ENCODE results near the gene PAPOLA. TPM values are rescaled to one million over a fixed set of nuclear protein-coding genes. Genes with fewer than 3 reads are reported as not detected.

Gene PAPOLA
- total and polyA plus RNA-seq, 8 donors: 60.9 to 317 (median 127) TPM

DNA sequence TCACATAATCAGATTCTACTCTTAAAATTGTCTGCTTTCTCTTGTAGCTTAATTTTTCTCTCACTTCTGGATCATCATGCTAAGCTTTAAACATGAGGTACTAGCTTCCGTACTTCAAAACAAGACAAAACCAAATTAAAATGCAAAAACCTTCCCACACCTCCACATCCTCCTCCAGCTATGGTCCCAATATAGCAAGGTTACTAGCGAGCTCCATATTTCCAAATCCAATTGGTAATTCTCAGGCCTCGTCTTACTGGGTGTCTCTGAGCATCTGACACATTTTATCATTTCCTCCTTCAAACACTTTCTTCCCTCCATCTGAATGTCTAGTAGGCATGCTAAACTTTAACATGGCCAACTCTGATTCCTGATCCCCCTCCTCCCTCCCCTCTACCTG is 7.9 kb upstream of the PAPOLA start:
- 92 to 98% (median 97%) methylated on average over 3 of the region's 3 CpGs for WGBS, 5 donors
- Histone ChIP-seq H3K9me3 (no peaks in the 10 kb centered on the region), H3K27me3 (no peaks in the 10 kb centered on the region), H3K27ac (no peak overlapping the region), H3K4me1 (no peaks in the 10 kb centered on the region), H3K4me3 (no peak overlapping the region), H3K36me3 (no peaks in the 10 kb centered on the region)
- TF ChIP-seq EP300 (IDR thresholded peaks at IDR 0.05): no peak
- no peak for TF ChIP-seq CTCF (IDR thresholded peaks at IDR 0.05)
- no peak for TF ChIP-seq POLR2AphosphoS5 (IDR thresholded peaks at IDR 0.05)
- TF ChIP-seq POLR2A (IDR thresholded peaks at IDR 0.05): no peak
- intact Hi-C loops (cut with DNase I; ENCODE audit: low total_unique reads): no loop called here
- no peak for DNase-seq

GRCh38 chr14:96497087-96497486 is 5.1 kb upstream of the PAPOLA start:
- Histone ChIP-seq H3K36me3 (no peaks in the 10 kb centered on the region), H3K4me1 (peaks cover 6 to 10% (median 8%) of the 10 kb centered on the region in 4 donors), H3K4me3 (no peak overlapping the region), H3K27ac (no peak overlapping the region), H3K27me3 (no peaks in the 10 kb centered on the region), H3K9me3 (no peaks in the 10 kb centered on the region)
- TF ChIP-seq EP300 (IDR thresholded peaks at IDR 0.05) (no peak), POLR2AphosphoS5 (IDR thresholded peaks at IDR 0.05) (no peak), POLR2A (IDR thresholded peaks at IDR 0.05) (no peak), CTCF (IDR thresholded peaks at IDR 0.05) (no peak)
- no peak for DNase-seq
- intact Hi-C loops (cut with DNase I; ENCODE audit: low total_unique reads): no loop called here
- WGBS, 5 donors: 62 to 72% (median 66%) methylated on average over 5 of the region's 5 CpGs

DNA sequence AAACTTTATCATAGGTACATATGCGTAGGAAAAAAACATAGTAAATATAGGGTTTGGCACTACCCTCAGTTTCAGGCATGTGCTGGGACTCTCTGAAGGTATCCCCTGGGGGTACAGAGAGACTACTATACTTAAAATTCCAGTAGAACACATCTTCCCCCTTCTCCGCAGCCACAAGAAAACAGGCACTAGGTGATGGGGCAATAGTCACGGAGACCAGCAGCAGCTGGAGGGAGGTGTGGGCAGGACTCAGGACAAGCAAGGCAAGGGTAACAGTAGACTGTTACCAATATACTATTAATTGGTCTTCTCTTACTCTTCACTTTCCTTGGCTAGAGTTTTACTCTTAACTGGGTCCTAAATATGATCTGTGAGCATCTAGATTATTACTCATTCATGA is 4.6 kb upstream of the PAPOLA start:
- Histone ChIP-seq H3K4me3 (no peak overlapping the region), H3K27me3 (no peaks in the 10 kb centered on the region), H3K4me1 (peaks cover 6 to 10% (median 8%) of the 10 kb centered on the region in 4 donors), H3K36me3 (no peaks in the 10 kb centered on the region), H3K27ac (no peak overlapping the region), H3K9me3 (no peaks in the 10 kb centered on the region)
- 70 to 90% (median 80%) methylated on average over 3 of the region's 3 CpGs for WGBS, 5 donors
- intact Hi-C loops (cut with DNase I; ENCODE audit: low total_unique reads): no loop called here
- no peak for DNase-seq
- no peak for TF ChIP-seq POLR2A (IDR thresholded peaks at IDR 0.05)
- no peak for TF ChIP-seq EP300 (IDR thresholded peaks at IDR 0.05)
- no peak for TF ChIP-seq CTCF (IDR thresholded peaks at IDR 0.05)
- no peak for TF ChIP-seq POLR2AphosphoS5 (IDR thresholded peaks at IDR 0.05)

- H3K9me3 ChIP-seq: no peaks in the 10 kb centered on the region
Observed at GRCh38 chr14:96501217-96501739, 904 bp upstream of the PAPOLA start.

More at GRCh38 chr14:96501217-96501739, 904 bp upstream of the PAPOLA start:
- Histone ChIP-seq H3K27ac (peak overlapping the region; percentile 97 to 99 (median 98)), H3K27me3 (no peaks in the 10 kb centered on the region), H3K36me3 (no peaks in the 10 kb centered on the region), H3K4me3 (peak overlapping the region; percentile 82 to 97 (median 88)), H3K4me1 (peaks cover 27 to 42% (median 37%) of the 10 kb centered on the region in 4 donors)
- DNase-seq: no peak
- intact Hi-C loops (cut with DNase I; ENCODE audit: low total_unique reads): no loop called here
- 7 to 10% (median 8%) methylated on average over 15 of the region's 15 CpGs for WGBS, 5 donors
- TF ChIP-seq EP300 (IDR thresholded peaks at IDR 0.05) (no peak), CTCF (IDR thresholded peaks at IDR 0.05) (no peak), POLR2A (IDR thresholded peaks at IDR 0.05) (no peak), POLR2AphosphoS5 (IDR thresholded peaks at IDR 0.05) (no peak)

All from stomach (tissue), 9 donors.